Activated T-cell treated with anti-CD3 and anti-CD28 coated beads, Interleukin-2, amount 50 U/mL, for 1 hour (primary cell): Measurements from ENCODE around the gene CYP27C1.

ENCODE experiments used
- DNase-seq: peaks from one replicate; pipeline ENCODE4 v3.0.0-alpha.2; 2020

Gene CYP27C1

GRCh38 chr2:127191331-127192219, 28.5 kb downstream of the CYP27C1 start:
- DNase-seq = no peak

- DNase-seq = no peak
Observed at GRCh38 chr2:127188797-127189196, 31.3 kb downstream of the CYP27C1 start.

GRCh38 chr2:127187831-127188230, 32.3 kb downstream of the CYP27C1 start:
- DNase-seq = no peak

GRCh38 chr2:127187081-127187775, 32.9 kb downstream of the CYP27C1 start:
- DNase-seq = no peak

- DNase-seq = no peak
Observed at GRCh38 chr2:127185705-127186104, 34.4 kb downstream of the CYP27C1 start.

- DNase-seq = no peak
Observed at GRCh38 chr2:127185093-127185492, 35.0 kb downstream of the CYP27C1 start.

GRCh38 chr2:127183771-127184170, 36.3 kb downstream of the CYP27C1 start:
- no peak for DNase-seq

GRCh38 chr2:127182626-127183458, 37.3 kb downstream of the CYP27C1 start:
- DNase-seq = no peak

- no peak for DNase-seq
Observed at GRCh38 chr2:127181851-127182250, 38.2 kb downstream of the CYP27C1 start.

- no peak for DNase-seq
Observed at GRCh38 chr2:127179766-127180165, 40.3 kb downstream of the CYP27C1 start.

GRCh38 chr2:127177617-127178263, 42.4 kb downstream of the CYP27C1 start:
- no peak for DNase-seq

- DNase-seq = no peak
Observed at GRCh38 chr2:127176371-127177311, 43.5 kb downstream of the CYP27C1 start.

- no peak for DNase-seq
Observed at GRCh38 chr2:127175751-127176354, 44.2 kb downstream of the CYP27C1 start.

- no peak for DNase-seq
Observed at GRCh38 chr2:127175041-127175721, 44.9 kb downstream of the CYP27C1 start.

GRCh38 chr2:127174640-127175039, 45.5 kb downstream of the CYP27C1 start:
- no peak for DNase-seq

GRCh38 chr2:127174136-127174535, 46.0 kb downstream of the CYP27C1 start:
- no peak for DNase-seq

GRCh38 chr2:127173057-127173456, 47.0 kb downstream of the CYP27C1 start:
- no peak for DNase-seq

- no peak for DNase-seq
Observed at GRCh38 chr2:127172306-127172705, 47.8 kb downstream of the CYP27C1 start.

- no peak for DNase-seq
Observed at GRCh38 chr2:127170452-127171197, 49.5 kb downstream of the CYP27C1 start.

- DNase-seq = no peak
Observed at GRCh38 chr2:127170021-127170420, 50.1 kb downstream of the CYP27C1 start.
